Stimulated activated CD4-positive, alpha-beta T cell treated with anti-CD3 and anti-CD28 coated beads, TNF-alpha, amount 100 ng/mL, for 1 hour (primary cell): ENCODE data around the gene ABCB9.

Experiments used
- DNase-seq, 3 donors: peaks; one replicate each; pipeline ENCODE4 v3.0.0-alpha.2; 2020; ENCODE audit warnings: low read depth in 3 of 3, low spot score in 1 of 3

The ABCB9 gene

DNA sequence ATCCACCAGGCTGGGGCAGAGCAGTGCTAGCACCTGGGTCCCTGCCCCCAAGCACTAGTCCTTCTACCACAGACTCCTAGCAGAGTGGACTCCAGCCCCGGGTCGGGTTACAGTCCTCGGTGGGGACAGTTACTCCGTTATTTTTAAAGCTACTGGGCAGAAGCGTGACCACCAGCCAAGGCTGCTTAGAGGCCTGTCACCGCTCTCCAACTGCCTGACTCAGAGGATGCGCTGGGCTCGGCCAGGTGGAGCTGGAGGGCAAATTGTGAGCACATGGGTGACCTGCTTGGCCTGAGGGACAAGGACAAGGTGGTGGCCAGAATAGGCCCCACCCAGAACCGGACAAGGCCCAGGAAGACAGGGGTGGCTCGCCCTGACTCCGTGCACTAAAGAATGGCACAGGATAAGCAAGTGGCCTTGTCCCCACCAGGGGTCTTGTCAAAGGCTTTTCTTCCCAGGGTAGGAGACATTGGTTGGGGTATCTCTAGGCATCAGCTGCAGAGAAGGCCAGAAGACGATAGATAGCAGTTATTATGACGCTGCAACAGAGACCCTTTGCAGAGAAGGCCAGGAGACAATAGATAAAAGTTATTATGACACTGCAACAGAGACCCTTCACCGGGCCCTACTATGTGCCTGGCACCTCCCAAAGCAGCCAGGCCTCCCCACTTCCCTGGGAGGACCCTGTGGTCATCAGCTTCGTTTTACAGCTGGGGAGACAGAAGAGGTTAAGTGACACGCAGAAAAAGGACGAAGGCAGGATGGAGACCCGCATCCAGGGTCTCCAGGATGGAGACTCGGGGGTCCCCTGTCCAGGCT lies 1.6 kb downstream of the ABCB9 start:
- DNase-seq = no peak

GRCh38 chr12:122963941-122964265 lies 2.4 kb downstream of the ABCB9 start:
- no peak for DNase-seq

- DNase-seq = no peak
These were observed 4.5 kb downstream of the ABCB9 start for GRCh38 chr12:122961531-122962329.

- DNase-seq = no peak
These were observed 6.1 kb downstream of the ABCB9 start for GRCh38 chr12:122960193-122960569.

DNA sequence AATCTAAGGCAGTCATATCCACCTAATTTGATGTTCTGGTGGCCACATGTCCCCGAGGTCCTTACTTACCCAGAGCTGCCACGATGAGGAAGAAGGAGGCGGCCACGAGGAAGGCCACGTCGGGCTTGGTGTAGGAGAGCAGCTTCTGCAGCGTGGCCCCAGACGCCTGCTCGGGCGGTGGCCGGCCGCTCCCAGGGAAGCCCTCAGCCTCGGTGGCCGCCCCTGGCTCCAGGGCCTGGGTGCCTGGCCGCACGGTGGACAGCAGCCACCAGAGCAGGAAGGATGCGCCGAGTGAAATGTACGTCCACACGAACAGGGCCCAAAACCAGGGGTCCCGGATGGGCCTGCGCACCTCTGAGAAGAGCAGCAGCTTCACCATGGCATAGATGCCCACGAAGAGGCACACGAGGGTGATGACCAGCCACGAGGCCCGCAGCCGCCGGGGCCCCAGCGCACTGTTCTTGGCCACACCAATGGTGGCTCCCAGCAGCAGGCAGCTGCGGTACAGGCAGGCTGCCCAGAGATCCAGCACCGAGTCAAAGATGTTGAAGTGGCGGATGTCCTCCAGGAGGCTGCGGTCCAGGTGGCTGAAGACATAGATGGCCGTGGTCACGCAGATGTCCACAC lies 6.6 kb downstream of the ABCB9 start:
- no peak for DNase-seq

DNA sequence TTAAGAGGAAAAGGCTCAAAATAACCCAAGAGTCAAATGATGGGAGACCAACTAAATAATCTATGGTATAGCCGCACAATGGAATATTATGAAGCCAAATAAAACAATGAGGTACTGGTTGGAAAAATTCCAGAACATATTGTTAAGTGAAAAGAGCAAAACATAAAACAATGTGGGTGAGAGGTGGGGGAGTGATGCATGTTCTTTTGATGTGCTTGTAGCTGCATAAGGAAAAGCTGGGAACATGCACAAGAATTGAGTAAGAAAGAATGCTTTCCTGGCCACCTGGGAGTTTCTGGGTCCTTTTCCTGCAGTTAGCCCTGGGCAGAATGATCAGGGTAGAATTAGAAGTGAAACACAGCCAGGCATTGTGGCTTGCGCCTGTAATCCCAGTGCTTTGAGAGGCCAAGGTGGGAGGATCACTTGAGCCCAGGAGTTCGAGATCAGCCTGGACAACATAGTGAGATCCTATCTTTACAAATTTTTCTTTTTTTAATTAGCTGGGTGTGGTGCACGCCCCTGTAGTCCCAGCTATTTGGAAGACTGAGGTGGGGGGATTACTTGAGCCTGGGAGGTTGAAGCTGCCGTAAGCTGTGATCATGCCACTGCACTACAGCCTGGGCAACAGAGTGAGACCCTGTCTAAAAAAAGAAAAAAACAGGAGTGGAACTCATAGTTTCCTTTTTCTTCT lies 7.9 kb downstream of the ABCB9 start:
- DNase-seq = no peak

DNA sequence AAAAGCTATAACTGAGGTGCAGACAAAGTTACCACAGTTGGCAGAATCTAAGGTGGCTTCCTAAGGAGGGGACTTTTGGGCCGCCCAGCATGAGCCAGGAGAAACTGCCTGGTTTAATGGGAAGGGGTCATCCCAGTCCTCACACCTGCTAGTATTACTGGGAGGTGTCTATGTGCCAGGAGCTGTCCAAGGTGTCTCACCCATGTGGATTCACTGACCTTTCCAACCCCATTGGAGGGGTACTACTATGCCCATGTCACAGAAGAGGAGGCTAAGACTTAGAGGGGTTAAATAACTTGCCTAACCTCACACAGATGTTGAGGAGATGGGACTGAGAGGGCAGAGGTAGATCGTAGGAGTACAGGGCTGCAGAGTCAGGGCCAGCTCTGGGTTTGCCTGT lies 10.2 kb downstream of the ABCB9 start:
- DNase-seq = no peak

DNA sequence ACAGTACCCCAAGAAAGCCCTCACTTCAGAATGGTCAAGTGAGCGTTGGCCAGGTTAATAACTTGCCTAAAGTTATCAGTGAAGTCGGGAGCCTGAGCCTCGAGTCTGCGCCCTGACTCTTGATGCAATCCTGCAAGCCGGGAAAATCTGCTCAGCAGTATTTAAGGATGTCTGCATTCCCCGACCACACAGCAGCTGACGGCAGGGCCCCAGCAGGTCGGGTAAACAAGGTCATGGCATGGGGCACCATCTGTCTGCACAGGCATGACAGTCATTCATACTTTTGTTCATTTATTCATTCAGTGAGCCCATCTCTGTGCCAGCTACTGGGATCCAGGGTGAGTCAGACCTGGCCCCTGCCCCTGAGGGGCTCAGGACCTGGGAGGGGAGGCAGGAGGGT lies 11.1 kb downstream of the ABCB9 start:
- DNase-seq = no peak

GRCh38 chr12:122951979-122952892 lies 14.0 kb downstream of the ABCB9 start:
- peak; percentile 39 to 62 (median 55) for DNase-seq

GRCh38 chr12:122951406-122951805 lies 14.9 kb downstream of the ABCB9 start:
- no peak for DNase-seq

DNA sequence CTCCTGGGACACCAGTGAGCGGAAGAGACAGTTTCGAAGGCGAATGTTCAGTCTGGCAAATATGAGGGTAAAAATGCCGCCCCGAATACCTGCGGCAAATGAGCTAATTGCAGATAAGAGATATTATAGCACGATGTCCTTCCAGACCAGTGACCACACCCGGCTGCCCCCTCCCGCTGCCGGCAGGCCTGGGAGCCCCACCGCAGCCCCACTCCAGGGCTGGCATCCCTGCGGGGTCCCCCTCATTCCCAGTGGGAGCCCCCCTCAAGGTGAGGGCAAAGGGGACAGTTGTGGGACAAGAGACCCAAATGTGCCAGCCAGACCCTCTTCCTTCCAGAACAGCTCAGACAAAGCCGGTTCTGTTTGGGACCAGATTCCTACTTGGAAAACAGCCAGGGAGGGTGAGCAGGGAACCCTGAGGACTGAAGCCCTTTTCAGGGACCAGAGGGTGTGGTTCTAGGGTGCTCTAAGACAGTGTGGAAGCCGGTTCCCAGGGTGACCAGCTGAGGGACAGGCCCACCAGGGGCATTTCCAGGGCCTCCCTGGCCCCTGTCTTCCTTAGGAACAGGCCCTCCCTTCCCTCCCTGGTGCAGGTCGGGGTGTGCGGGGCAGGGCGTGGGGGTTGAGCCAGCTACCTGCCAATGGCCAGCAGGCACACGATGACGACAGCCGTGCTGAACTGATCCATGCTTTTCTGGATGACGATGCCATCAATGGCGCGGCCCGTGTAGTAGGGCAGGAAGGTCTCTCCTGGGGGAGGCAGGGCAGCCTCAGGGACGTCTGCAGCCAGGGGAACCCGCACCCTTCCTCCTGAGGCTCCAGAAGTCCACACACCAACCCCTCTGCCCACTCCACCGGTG lies 16.2 kb downstream of the ABCB9 start:
- no peak for DNase-seq

- DNase-seq = no peak
These were observed 16.9 kb downstream of the ABCB9 start for GRCh38 chr12:122949405-122949804.

- no peak for DNase-seq
These were observed 17.7 kb downstream of the ABCB9 start for GRCh38 chr12:122948605-122949004.

DNA sequence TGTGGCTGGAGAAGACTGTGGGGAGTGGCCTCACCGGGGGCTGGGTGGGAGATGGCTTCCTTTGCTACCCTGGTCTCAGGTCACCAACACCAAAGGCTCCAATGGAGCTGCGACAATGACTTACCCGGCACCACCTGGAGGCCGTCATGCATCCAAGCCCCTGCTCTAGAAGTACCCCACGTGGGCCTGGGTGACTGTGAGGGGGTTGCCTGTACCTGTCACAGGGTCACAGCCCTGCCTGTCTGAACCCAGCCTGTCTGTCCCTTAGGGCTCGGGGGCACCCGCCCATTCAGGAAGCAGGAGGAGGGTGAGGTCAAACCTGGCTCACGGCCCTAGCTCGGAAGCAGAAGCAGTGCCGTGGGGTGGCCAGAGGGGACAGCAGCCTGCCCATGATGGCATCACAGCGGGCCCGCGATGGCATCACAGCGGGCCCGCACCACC lies 18.9 kb downstream of the ABCB9 start:
- DNase-seq = no peak

GRCh38 chr12:122946690-122947341 lies 19.4 kb downstream of the ABCB9 start:
- DNase-seq = peak; percentile 44 to 49 (median 46)

DNA sequence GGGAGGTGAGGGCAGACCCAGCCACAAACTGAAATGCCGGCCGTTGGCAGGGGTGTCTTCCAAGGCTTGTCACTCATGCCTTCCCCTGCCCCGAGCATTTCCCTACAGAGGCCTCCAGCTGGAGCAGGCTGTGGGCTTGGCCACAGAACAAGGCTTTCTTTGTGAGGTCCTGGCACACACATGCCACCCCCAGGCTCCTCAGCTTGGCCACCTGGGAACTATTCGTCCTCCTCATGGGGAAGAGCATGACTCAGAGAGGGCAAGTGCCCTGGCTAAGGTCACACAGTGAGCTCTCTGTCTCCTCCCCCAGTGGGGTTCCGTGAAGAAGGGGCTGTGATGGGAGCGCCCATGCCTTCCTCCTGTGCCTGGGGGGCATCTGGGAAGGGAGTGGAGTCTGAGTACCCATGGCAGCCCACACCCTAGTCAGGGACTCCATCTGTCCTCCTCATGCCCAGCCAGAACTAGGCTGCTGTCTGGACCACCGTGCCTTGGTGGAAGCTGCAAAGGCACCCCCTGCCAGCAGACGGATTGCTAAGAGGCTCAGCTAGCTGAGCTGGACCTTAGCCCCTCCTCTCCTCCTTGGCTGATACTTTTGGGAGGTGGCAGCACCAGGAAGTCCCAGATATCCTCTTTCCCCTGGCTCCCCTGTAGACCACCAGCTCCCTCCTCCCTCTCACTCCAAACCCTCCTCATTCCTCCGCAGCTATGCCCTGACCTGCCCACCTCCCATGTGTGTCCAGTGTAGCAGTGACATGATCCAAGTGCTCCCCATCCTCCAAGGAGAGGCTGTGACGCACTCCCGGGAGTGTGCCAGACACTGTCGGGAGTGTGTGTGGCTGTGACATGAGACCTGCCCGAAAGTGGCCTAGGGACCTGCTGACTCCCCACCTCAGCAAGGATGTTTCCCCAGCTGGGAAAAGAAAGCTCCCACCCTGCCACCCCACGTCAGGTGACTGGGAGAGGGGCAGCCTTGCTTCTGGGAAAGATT lies 21.4 kb downstream of the ABCB9 start:
- no peak for DNase-seq

GRCh38 chr12:122943196-122943595 lies 23.1 kb downstream of the ABCB9 start:
- DNase-seq = no peak

DNA sequence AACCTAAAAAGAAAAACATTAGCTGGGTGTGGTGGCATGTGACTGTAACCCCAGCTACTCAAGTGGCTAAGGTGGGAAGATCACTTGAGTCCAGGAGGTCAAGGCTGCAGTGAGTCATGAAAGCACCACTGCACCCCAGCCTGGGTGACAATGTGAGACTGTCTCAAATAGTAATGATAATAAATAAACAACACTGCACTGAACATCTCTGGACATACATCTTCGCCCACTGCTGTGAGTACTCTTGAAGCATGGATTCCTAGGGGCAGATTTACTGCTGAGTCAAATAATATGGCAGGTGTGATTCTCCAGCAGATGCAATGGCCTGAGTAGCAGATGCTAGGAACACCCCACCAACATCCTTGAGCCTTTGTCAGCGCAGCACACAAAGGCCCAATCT lies 23.6 kb downstream of the ABCB9 start:
- no peak for DNase-seq
